K562 (cell line): Measurements from ENCODE around the gene FERMT3. TPM values are rescaled to one million over a fixed set of nuclear protein-coding genes. Genes with fewer than 3 reads are reported as not detected.

ENCODE experiments used
- AFF1 ChIP-seq, 2 experiments: fragments of 450-650 bp; IDR thresholded peaks; 2 replicates each; pipeline ENCODE4 v1.6.1; 2018; ENCODE audit warnings: mild to moderate bottlenecking in 2 of 2, low read depth in 1 of 2; ENCODE audit not compliant: partially characterized antibody in 2 of 2
- CBFA2T3 ChIP-seq: fragments of 450-650 bp; IDR thresholded peaks from 2 replicates; pipeline ENCODE4 v1.6.1; 2017
- CHD2 ChIP-seq: IDR thresholded peaks from 2 replicates; pipeline ENCODE4 v1.6.1; 2011; ENCODE audit warnings: low read depth, low read length
- HINFP ChIP-seq: fragments of 450-650 bp; conservative IDR thresholded peaks from 2 replicates; pipeline ENCODE4 v1.6.1; 2016; ENCODE audit warnings: missing genetic modification characterization, low read depth, mild to moderate bottlenecking, control low read depth, missing compliant biosample characterization
- KDM4B ChIP-seq, 2 experiments: fragments of 450-650 bp in 1 of 2; sonication (generic) in 1 of 2; IDR thresholded peaks; 2 replicates each; pipeline ENCODE4 v1.6.1; 2016 to 2017; ENCODE audit warnings: borderline replicate concordance in 2 of 2, antibody characterized with exemption in 1 of 2, low read depth in 1 of 2, mild to moderate bottlenecking in 1 of 2
- MITF ChIP-seq: IDR thresholded peaks from 2 replicates; pipeline ENCODE4 v1.6.1; 2014; ENCODE audit warnings: antibody characterized with exemption
- PYGO2 ChIP-seq: fragments of 450-650 bp; IDR thresholded peaks from 2 replicates; pipeline ENCODE4 v1.6.1; 2016; ENCODE audit warnings: mild to moderate bottlenecking, missing genetic modification characterization, moderate library complexity, missing compliant biosample characterization
- SRSF3 ChIP-seq: fragments of 200-400 bp; formaldehyde crosslinking; IDR thresholded peaks from 2 replicates; pipeline ENCODE4 v1.6.1; 2016; ENCODE audit warnings: mild to moderate bottlenecking, low read length, moderate library complexity; ENCODE audit not compliant: insufficient read depth
- ZBTB5 ChIP-seq: fragments of 450-650 bp; IDR thresholded peaks from 2 replicates; pipeline ENCODE4 v1.6.1; 2017; ENCODE audit warnings: antibody characterized with exemption
- ZNF3 ChIP-seq: fragments of 250-450 bp; sonication (Bioruptor Pico); IDR thresholded peaks from 2 replicates; pipeline ENCODE4 v1.5.0; 2021; ENCODE audit warnings: mild to moderate bottlenecking, moderate library complexity
- ZNF518B ChIP-seq: fragments of 250-450 bp; sonication (Bioruptor Pico); IDR thresholded peaks from 2 replicates; pipeline ENCODE4 v1.5.0; 2021; ENCODE audit warnings: mild to moderate bottlenecking, moderate library complexity
- ZNF76 ChIP-seq: fragments of 250-450 bp; sonication (Bioruptor Pico); IDR thresholded peaks from 2 replicates; pipeline ENCODE4 v1.4.0; 2020; ENCODE audit warnings: mild to moderate bottlenecking, moderate library complexity, borderline replicate concordance
- ZNF785 ChIP-seq: fragments of 250-450 bp; sonication (Bioruptor Pico); IDR thresholded peaks from 2 replicates; pipeline ENCODE4 v1.4.0; 2020; ENCODE audit warnings: mild to moderate bottlenecking
- polyA plus RNA-seq, 8 experiments: library from polyadenylated mRNA; depleted of rRNA in 4 of 8; stranded (reverse) in 5 of 8; unstranded in 3 of 8; fragments of >200 nt; fragmentation: Nextera tagmentation in 2 of 8; fragmentation: Illumina TruSeq in 1 of 8; extraction: Ambion mirVana in 2 of 8; extraction: Trizol in 1 of 8; gene quantifications; 2 replicates each; pipeline versions ENCODE4 v1.2.1 to v1.2.3, GENCODE V29; 2011 to 2014; ENCODE audit warnings: inconsistent platforms in 1 of 8, missing spikeins in 1 of 8
- total RNA-seq, 7 experiments: library from RNA; depleted of rRNA in 6 of 7; stranded (reverse); fragments of >200 nt in 6 of 7; fragmentation: Illumina TruSeq in 2 of 7; extraction: Trizol in 2 of 7; gene quantifications; 2 replicates each; pipeline versions ENCODE4 v1.2.1 to v1.2.3, GENCODE V29; 2011 to 2021; ENCODE audit warnings: low replicate concordance in 1 of 7

Gene FERMT3
- total and polyA plus RNA-seq, 9 of the 15 experiments (the other 6 are each of a cell fraction or from before 2014, with no cell fraction given): 3.2 to 275 (median 79.7) TPM

- TF ChIP-seq HINFP (tag): no peak
- no peak for TF ChIP-seq AFF1 (IDR thresholded peaks at IDR 0.05; ENCODE audit: low read depth in 1 of 2, partially characterized antibody in 2 of 2)
- peak; percentile 22; the same call in 1 of the 2 replicates for TF ChIP-seq CHD2
- TF ChIP-seq ZBTB5: no peak
- no peak for TF ChIP-seq ZNF785 (CRISPR knock-in tag)
- no peak for TF ChIP-seq ZNF518B
- TF ChIP-seq CBFA2T3: no peak; the same call in 1 of the 2 replicates
- 0 out of 2 replicates have a peak, but pooled peaks have one; percentile 31 for TF ChIP-seq MITF
- TF ChIP-seq PYGO2 (tag): no peak
- no peak for TF ChIP-seq SRSF3
- TF ChIP-seq ZNF76: 0 out of 2 replicates have a peak, but pooled peaks have one; percentile 29
- TF ChIP-seq KDM4B (IDR thresholded peaks at IDR 0.05; ENCODE audit: borderline replicate concordance in 2 of 2, low read depth in 1 of 2): no peak
- TF ChIP-seq ZNF3 (CRISPR knock-in tag): no peak
These were observed 39.5 kb downstream of the FERMT3 start (continued) for GRCh38 chr11:64245797-64246620.
